Neutrophil (primary cell): Measurements from ENCODE around the gene PXK.

Source experiments
- H3K27ac ChIP-seq: fragments of 200-600 bp; sonication (generic); 2 replicates; pipeline ENCODE4 v1.5.1; 2016; ENCODE audit warnings: mild to moderate bottlenecking, moderate library complexity
- H3K27me3 ChIP-seq: fragments of 200-600 bp; sonication (generic); 2 replicates; pipeline ENCODE4 v1.6.0; 2016; ENCODE audit warnings: mild to moderate bottlenecking
- H3K36me3 ChIP-seq: fragments of 200-600 bp; sonication (generic); 2 replicates; pipeline ENCODE4 v1.5.1; 2017
- H3K4me1 ChIP-seq, 2 experiments: fragments of 200-600 bp in 1 of 2; sonication (generic) in 1 of 2; 1 replicate in 1 of 2; 2 replicates in 1 of 2; pipeline versions ENCODE4 v1.5.1 to v1.6.1; 2013 to 2016; ENCODE audit warnings: low read depth in 1 of 2, low read length in 1 of 2, mild to moderate bottlenecking in 1 of 2, moderate library complexity in 1 of 2; ENCODE audit not compliant: control insufficient read depth in 1 of 2, insufficient read depth in 1 of 2
- H3K4me3 ChIP-seq, 2 experiments: fragments of 200-600 bp in 1 of 2; sonication (generic) in 1 of 2; 1 replicate in 1 of 2; 2 replicates in 1 of 2; pipeline ENCODE4 v1.5.1; 2013 to 2016; ENCODE audit warnings: low read depth in 1 of 2, low read length in 1 of 2, mild to moderate bottlenecking in 1 of 2, moderate library complexity in 1 of 2
- H3K9me3 ChIP-seq: fragments of 200-600 bp; sonication (generic); 2 replicates; pipeline ENCODE4 v1.5.1; 2016
- CTCF ChIP-seq: fragments of 200-600 bp; sonication (generic); IDR thresholded peaks from 2 replicates; pipeline ENCODE4 v1.5.1; 2016; ENCODE audit warnings: antibody characterized with exemption

Gene PXK

GRCh38 chr3:58298190-58298589 is 34.5 kb upstream of the PXK start:
- Histone ChIP-seq H3K4me3 (no peak overlapping the region), H3K4me1 (no peaks in the 10 kb centered on the region), H3K9me3 (no peaks in the 10 kb centered on the region), H3K27me3 (peaks cover 38% of the 10 kb centered on the region), H3K36me3 (no peaks in the 10 kb centered on the region), H3K27ac (no peak overlapping the region)
- TF ChIP-seq CTCF, result no peak

- Histone ChIP-seq H3K4me1 (no peaks in the 10 kb centered on the region), H3K4me3 (no peak overlapping the region), H3K9me3 (no peaks in the 10 kb centered on the region), H3K36me3 (no peaks in the 10 kb centered on the region), H3K27ac (no peak overlapping the region), H3K27me3 (peaks cover 38% of the 10 kb centered on the region)
- no peak for TF ChIP-seq CTCF
Measured at GRCh38 chr3:58299075-58299474, 33.6 kb upstream of the PXK start.

- Histone ChIP-seq H3K36me3 (no peaks in the 10 kb centered on the region), H3K27me3 (peaks cover 38% of the 10 kb centered on the region), H3K9me3 (no peaks in the 10 kb centered on the region), H3K27ac (no peak overlapping the region), H3K4me1 (no peaks in the 10 kb centered on the region), H3K4me3 (no peak overlapping the region)
- TF ChIP-seq CTCF, result no peak
Measured at GRCh38 chr3:58299839-58300516, 32.7 kb upstream of the PXK start.

GRCh38 chr3:58305882-58306711 is 26.6 kb upstream of the PXK start, which contains the start of the genes HTD2 and RPP14:
TSS of gene HTD2 (plus strand) at chr3:58306520. CDS start at chr3:58317614, 11,094 bp downstream.
TSS of gene RPP14 (plus strand) at chr3:58306245. CDS start at chr3:58310330, 4,085 bp downstream.
- peak within 1 kb of the TSS; percentile 87 to 91 for H3K4me3 ChIP-seq
- peaks cover 16% of the 10 kb centered on the region for H3K27me3 ChIP-seq
- H3K9me3 ChIP-seq, result no peaks in the 10 kb centered on the region
- peaks cover 8% of the 10 kb centered on the region for H3K36me3 ChIP-seq
- H3K27ac ChIP-seq, result peak within 1 kb of the TSS; percentile 98
- H3K4me1 ChIP-seq, result peaks cover 17 to 18% of the 10 kb centered on the region in 2 experiments
- peak; percentile 98 for TF ChIP-seq CTCF

GRCh38 chr3:58307639-58308215 is 25.0 kb upstream of the PXK start:
- Histone ChIP-seq H3K9me3 (no peaks in the 10 kb centered on the region), H3K27ac (peak overlapping the region; percentile 98), H3K36me3 (peaks cover 23% of the 10 kb centered on the region), H3K27me3 (peaks cover under 1% of the 10 kb centered on the region), H3K4me1 (peaks cover 17 to 18% of the 10 kb centered on the region in 2 experiments), H3K4me3 (peak overlapping the region in 1 of 2 experiments; percentile 87)
- no peak for TF ChIP-seq CTCF
